Gastrocnemius medialis (tissue), 4 donors: ENCODE data around the gene COL9A1.

ENCODE experiments used
- POLR2A ChIP-seq, 2 donors: fragments of 450-650 bp; IDR thresholded peaks; one replicate each; pipeline ENCODE4 v1.6.1; 2017; ENCODE audit warnings: antibody characterized with exemption in 2 of 2, mild to moderate bottlenecking in 2 of 2, moderate library complexity in 2 of 2
- TF ChIP-seq, protein P1 (sequence below), 5 experiments: fragments of 450-650 bp in 3 of 5; fragments of 200-600 bp in 2 of 5; sonication (generic) in 2 of 5; IDR thresholded peaks in 4 of 5; conservative IDR thresholded peaks in 1 of 5; 1 replicate in 4 of 5; 2 replicates in 1 of 5; pipeline ENCODE4 v1.5.1; 2016 to 2019; ENCODE audit warnings: antibody characterized with exemption in 5 of 5, mild to moderate bottlenecking in 3 of 5, moderate library complexity in 3 of 5

DNA sequence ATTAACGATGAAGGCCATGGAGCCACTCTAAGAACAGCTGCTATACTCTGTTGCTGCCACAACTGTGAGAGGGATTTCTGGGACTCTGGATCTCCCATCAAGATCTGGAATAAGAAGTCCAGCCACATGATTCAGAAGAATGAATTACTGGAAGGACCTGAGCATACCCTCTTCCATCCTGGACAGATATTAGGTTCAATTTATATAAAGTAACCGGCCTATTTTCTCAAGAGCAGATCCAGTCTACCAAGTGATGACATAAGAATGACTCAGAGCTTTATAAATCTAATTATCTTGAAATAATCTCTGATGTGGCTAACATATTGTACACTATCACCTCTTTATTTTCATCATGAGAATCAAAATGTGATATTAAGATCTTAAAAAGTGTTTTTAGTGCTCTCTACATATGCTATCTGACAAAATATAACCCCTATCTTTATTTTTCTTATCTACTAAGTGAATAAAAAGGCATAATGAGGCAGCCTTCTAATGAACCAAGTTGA lies 45.1 kb downstream of the COL9A1 start:
- TF ChIP-seq, protein P1, sequence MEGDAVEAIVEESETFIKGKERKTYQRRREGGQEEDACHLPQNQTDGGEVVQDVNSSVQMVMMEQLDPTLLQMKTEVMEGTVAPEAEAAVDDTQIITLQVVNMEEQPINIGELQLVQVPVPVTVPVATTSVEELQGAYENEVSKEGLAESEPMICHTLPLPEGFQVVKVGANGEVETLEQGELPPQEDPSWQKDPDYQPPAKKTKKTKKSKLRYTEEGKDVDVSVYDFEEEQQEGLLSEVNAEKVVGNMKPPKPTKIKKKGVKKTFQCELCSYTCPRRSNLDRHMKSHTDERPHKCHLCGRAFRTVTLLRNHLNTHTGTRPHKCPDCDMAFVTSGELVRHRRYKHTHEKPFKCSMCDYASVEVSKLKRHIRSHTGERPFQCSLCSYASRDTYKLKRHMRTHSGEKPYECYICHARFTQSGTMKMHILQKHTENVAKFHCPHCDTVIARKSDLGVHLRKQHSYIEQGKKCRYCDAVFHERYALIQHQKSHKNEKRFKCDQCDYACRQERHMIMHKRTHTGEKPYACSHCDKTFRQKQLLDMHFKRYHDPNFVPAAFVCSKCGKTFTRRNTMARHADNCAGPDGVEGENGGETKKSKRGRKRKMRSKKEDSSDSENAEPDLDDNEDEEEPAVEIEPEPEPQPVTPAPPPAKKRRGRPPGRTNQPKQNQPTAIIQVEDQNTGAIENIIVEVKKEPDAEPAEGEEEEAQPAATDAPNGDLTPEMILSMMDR (IDR thresholded peaks at IDR 0.05 in 4 of 5, conservative IDR thresholded peaks at IDR 0.05 in 1 of 5): no peak
- TF ChIP-seq POLR2A (IDR thresholded peaks at IDR 0.05): no peak
